Urothelium cell line (cell line): Measurements from ENCODE around the gene SETD2.
A peak's percentile ranks its signal among the peaks of the same experiment; 100 is the strongest.
"Not testable (repeated sequence)": the region's sequence is repeated elsewhere in the genome, so short reads cannot be mapped to it uniquely, and the experiment has no call there.

Experiments used
- DNase-seq: peaks from one replicate; pipeline ENCODE4 v3.0.0; 2011; ENCODE audit warnings: low spot score, mixed read lengths
- FAIRE-seq: peaks from 2 replicates; lab custom pipeline; 2011; peaks lifted over from hg19 to GRCh38; lab: Jason Lieb, UNC

Gene SETD2

DNA sequence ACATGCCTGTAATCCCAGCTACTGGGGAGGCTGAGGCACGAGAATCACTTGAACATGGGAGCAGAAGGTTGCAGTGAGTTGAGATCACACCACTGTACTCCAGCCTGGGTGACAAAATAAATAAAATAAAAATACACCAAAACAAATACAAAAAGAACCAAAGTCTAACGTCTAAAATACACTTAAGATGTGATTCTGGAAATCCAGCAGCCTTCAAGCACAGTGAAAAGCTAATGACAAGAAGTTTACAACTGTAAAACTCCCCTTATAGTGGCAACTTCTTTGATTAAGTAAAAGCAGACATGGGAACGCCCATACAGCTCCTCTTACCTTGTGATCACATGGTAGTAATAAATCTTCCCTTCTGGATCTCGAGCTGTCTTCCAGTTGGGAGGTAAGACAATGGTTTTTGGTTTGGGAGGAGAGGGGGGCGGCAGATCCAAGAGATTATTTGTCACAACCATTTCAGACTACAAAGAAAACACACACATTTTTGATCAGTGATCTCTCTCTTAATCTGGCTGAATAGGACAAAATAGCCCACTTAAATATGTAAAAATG is 121.6 kb downstream of the SETD2 start:
- no peak for FAIRE-seq
- no peak for DNase-seq

DNA sequence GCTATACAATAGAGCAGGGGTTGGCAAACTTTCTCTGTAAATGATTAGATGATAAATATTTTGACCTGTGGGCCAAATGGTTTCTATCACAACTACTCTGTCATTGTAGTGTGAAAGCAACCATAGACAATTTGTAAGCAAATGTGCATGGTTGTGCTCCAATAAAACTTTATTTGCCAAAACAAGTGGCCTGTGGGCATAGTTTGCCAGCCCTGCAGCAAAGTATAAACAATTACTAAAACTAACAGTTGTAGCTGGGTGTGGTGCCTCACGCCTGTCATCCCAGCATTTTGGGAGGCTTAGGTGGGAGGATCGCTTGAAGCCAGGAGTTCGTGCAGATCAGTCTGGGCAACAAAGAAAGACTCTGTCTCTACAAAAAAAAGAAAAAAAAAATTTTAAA is 122.8 kb downstream of the SETD2 start:
- DNase-seq (no peak), FAIRE-seq (no peak)

DNA sequence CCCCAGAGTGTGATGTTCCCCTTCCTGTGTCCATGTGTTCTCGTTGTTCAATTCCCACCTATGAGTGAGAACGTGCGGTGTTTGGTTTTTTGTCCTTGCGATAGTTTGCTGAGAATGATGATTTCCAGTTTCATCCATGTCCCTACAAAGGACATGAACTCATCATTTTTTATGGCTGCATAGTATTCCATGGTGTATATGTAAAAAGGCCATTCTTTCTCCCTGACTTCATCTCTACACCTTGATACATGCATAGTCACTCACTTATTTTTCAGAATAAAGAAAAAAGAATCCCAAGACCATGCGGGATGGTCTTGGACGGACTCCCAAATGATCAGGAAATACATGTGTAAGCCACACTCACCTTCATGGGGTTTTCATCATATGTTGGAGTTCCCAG is 126.6 kb downstream of the SETD2 start:
- not testable (repeated sequence) for FAIRE-seq

GRCh38 chr3:47036145-47036544 is 127.8 kb downstream of the SETD2 start:
- FAIRE-seq (no peak), DNase-seq (no peak)

More for the DNA sequence above, 126.6 kb downstream of the SETD2 start:
- not testable (repeated sequence) for DNase-seq

DNA sequence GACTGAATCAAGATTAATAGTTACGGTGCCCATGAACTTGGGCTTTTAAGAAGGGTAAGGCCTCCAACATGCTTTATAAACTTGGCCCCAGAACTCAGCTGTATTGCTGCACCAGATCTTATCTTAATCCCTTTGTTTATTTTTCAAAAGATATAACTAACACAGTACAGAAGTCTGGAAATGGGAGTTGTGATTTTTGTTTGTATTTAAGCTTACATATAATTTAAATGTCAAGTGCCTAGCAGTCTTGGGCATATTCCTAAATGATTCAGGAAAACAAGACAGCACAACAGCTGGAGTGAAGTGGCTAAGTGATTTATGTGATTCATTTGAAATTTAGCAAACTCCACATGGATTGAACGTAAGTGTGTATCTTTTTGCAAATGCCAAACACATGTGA is 128.3 kb downstream of the SETD2 start:
- no peak for DNase-seq
- FAIRE-seq: no peak

DNA sequence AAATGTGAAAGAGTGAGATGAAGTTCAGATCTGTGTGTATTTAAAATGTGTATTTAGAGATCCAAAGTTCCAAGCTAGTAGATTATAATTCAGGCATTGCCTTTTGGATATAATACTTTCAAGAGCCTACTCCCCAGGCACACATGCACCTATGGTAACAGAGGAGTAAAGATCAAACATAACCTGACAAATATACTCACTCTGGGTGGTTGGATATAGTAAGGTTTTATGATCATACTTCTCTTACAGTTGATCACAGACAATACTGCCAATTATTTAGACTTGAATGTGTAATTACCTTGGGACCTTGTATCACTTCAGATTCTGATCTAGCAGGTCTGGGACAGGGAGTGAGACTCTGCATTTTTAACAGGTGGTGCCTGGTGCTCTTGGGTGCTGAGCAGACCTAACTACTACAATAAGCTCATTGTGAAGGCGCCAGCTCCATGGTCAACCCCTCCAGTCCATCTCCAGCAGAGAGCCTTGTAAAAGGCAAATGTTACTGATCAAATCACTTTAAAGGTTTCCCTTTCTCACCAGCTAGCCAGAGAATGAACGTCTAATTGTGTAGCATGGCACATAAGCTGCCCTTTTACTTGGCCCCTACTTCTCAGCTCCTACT is 128.9 kb downstream of the SETD2 start:
- DNase-seq (no peak), FAIRE-seq (no peak)

- DNase-seq, FAIRE-seq: not testable (repeated sequence)
These were observed 132.9 kb downstream of the SETD2 start for GRCh38 chr3:47031041-47031440.

GRCh38 chr3:47028667-47029066 is 135.2 kb downstream of the SETD2 start:
- DNase-seq (no peak), FAIRE-seq (no peak)

- FAIRE-seq (no peak), DNase-seq (no peak)
These were observed 135.8 kb downstream of the SETD2 start for GRCh38 chr3:47028146-47028545.

DNA sequence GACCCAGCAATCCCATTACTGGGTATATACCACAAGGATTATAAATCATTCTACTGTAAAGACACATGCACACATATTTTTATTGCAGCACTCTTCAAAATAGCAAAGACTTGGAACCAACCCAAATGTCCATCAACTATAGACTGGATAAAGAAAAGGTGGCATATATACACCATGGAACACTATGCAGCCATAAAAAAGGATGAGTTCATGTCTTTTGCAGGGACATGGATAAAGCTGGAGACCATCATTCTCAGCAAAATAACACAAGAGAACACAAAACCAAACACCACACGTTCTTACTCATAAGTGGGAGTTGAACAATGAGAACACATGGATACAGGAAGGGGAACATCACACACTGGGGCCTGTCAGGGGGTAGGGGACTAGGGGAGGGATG is 137.5 kb downstream of the SETD2 start:
- FAIRE-seq, DNase-seq: not testable (repeated sequence)

DNA sequence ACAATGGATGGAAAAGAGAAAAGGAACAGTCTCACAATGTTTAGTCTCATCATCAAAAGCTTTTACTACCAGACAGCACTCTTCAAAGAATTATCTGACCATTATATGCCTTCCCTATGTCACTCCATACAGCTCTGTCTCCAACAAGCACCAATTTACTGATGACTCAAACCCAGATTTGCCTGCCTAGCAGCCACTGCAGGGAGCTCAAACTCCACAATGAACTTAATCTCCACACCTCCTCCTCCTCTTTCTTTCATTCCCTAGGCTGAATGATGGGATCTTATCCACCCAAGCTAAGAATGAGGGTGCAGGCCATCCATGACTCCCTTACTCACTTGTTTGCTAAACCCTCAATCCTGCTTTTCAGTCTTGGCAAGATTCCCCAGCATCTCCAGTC is 139.0 kb downstream of the SETD2 start:
- FAIRE-seq (no peak), DNase-seq (no peak)

DNA sequence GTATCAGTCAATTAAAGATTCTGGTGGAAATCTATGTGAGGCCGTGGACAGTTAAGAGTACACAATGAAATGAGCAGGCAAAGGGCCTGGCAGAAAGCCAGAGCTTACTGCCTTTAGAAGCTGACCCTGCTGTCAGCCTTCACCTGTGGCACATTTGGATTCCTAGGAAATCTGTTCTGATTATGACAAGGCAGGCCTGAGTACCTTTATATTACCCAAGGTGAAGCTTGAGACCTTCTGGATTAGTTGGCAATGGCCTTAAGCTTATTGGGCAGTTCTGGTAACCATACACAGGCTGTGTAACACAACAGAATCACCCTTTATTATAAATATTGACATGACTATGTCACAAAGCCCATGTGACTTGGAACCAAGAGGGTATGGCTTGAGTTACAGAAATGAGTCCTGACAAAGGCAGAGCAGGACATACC is 141.3 kb downstream of the SETD2 start:
- DNase-seq: no peak
- no peak for FAIRE-seq

- FAIRE-seq (no peak), DNase-seq (no peak)
These were observed 143.6 kb downstream of the SETD2 start for GRCh38 chr3:47020311-47020710.

DNA sequence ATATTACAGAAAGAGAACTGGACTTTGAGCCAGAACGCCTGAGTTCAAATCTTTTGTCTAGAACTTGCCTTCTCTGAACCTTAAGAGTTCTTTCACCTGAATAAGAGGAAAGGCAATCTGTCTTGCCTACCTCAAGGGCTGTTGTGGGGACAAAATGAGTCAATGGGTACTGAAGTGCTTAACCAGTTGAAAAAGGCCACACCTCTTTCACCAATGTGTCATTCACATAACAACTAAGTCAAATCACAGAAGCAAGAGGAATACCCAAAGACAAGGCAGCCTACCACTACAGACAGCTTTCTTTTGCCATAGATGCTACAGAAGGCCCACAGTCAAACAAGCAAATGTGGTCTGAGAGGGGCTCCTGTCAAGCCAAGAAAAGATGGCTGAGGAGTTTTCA is 144.7 kb downstream of the SETD2 start:
- FAIRE-seq (no peak), DNase-seq (no peak)

DNA sequence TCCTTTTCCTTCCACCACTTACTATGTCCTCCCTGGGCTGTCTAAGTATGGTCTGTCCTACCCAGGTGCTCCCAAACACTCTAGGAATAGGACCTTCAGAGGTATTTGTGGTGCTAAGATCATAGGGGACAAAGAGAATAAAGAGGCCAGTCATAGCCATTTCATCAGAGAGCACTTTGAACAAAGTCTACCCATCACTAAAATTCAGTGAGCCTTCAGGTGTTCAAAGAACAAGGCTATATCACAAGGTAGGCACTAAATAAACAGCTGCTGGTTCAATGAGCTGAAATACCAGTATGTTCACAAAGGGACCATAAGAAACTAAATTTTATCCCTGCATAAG is 145.7 kb downstream of the SETD2 start:
- DNase-seq (no peak), FAIRE-seq (no peak)

- no peak for FAIRE-seq
- DNase-seq: no peak
These were observed 146.2 kb downstream of the SETD2 start for GRCh38 chr3:47017504-47018268.

DNA sequence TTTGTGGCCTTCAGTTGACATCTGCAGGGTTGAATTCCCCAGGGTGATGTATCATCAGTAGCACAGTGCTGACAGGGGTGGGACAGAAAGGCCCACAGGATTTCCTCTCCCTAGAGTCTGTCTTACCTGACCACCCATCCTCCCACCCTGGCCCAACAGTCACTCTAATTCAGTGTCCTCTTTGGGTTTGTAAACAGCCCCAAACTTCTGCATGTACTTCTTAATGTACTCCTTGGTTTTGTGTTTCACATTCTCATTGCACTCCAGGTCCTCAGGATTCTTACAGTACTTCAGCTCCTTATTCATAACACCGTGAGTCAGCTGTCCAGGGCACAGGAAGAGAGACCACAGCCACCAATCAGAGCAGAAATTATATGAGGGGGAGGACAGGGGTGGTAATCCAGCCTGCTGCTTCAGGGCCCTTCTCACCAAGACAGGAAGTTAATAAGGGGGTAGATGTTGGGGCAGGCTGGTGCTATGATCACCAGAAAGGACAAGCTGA is 146.9 kb downstream of the SETD2 start:
- peak; percentile 57 for DNase-seq
- FAIRE-seq: no peak

GRCh38 chr3:47016086-47016933 is 147.6 kb downstream of the SETD2 start:
- FAIRE-seq (no peak), DNase-seq (no peak)

DNA sequence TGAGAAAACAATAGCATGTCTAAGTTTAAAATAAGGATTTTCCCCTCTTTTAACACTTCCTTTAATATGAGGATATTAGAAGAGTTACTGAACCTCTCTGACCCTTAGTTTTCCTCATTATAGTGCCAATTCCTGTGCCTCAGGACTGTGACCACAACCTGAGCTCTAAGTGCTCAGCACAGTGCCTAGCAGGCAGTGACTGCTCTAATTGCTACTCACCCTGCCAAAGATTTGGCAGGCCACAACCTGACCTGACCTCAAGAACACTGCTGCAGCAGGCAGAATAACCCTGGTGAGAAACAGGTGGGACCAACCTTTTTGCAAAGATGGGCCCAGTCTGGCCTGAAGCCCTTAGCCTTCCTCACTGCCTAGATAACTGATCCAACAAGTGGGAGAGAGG is 148.8 kb downstream of the SETD2 start:
- FAIRE-seq: no peak
- DNase-seq: no peak

- DNase-seq (no peak), FAIRE-seq (peak; percentile 30)
These were observed 149.9 kb downstream of the SETD2 start for GRCh38 chr3:47014036-47014435.

DNA sequence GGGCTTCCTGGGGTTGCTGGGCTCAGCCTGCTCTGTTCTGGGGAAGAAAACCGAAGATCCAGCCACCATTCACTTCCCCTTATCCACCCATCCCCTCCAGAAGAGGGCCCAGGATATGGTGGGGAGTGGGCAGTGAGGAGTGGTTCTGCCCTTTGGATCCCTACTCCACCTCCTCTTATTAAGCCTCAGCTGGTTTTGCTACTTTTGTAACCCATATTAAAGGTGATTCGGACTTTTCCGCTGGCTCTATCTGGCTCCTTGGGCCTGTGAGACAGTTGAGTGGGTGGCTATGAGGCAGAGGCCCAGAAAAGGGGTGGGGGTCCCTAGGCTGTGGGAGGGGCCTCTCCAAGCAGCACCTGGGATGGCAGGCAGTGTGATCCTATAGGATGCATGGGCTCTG is 150.7 kb downstream of the SETD2 start:
- DNase-seq (no peak), FAIRE-seq (no peak)
